HEK293 (cell line): ENCODE data around the gene WLS.

ENCODE experiments used
- CTCF ChIA-PET: fragments of 350-600 bp; formaldehyde crosslinking; extraction: SDS; loops from one replicate; lab custom pipeline; 2021; ENCODE audit warnings: antibody characterized with exemption; lab: Yijun Ruan, JAX
- POLR2A ChIA-PET: fragments of 300-600 bp; formaldehyde crosslinking; extraction: SDS; loops from one replicate; lab custom pipeline; 2020; ENCODE audit warnings: antibody characterized with exemption, inconsistent platforms; lab: Yijun Ruan, JAX
- H3K27ac ChIP-seq: fragments of 200-500 bp; sonication (Bioruptor generic); 2 replicates; pipeline ENCODE4 v1.5.1; 2014; ENCODE audit warnings: low read depth, low read length, control low read depth, inconsistent platforms; ENCODE audit errors: extremely low read depth
- H3K36me3 ChIP-seq, 2 experiments: fragments of 200-500 bp in 1 of 2; sonication (Bioruptor generic) in 1 of 2; 1 replicate in 1 of 2; 2 replicates in 1 of 2; pipeline ENCODE4 v1.5.1; 2014 to 2017; ENCODE audit warnings: inconsistent platforms in 2 of 2, low read length in 2 of 2; ENCODE audit not compliant: control insufficient read depth in 2 of 2, insufficient read depth in 1 of 2
- H3K4me1 ChIP-seq: fragments of 200-500 bp; sonication (Bioruptor generic); 2 replicates; pipeline ENCODE4 v1.5.1; 2014; ENCODE audit warnings: mild to moderate bottlenecking, low read length, inconsistent platforms; ENCODE audit not compliant: control insufficient read depth, insufficient read depth
- H3K4me3 ChIP-seq: 2 replicates; pipeline ENCODE4 v1.5.1; 2011; ENCODE audit warnings: low read depth, mild to moderate bottlenecking, control low read depth, low read length, moderate library complexity
- H3K9me3 ChIP-seq: fragments of 200-500 bp; sonication (Bioruptor generic); 2 replicates; pipeline ENCODE4 v1.5.1; 2014; ENCODE audit warnings: low read depth, low read length, inconsistent platforms; ENCODE audit not compliant: control insufficient read depth, insufficient read depth
- BCL11B ChIP-seq: fragments of 450-650 bp; formaldehyde crosslinking; IDR thresholded peaks from 2 replicates; pipeline ENCODE4 v1.5.1; 2016; ENCODE audit warnings: low read depth, missing biosample characterization, missing genetic modification characterization
- HOXD13 ChIP-seq: sonication (generic); formaldehyde crosslinking; IDR thresholded peaks from 2 replicates; pipeline ENCODE4 v1.8.0; 2022; ENCODE audit warnings: missing genetic modification reagents, borderline replicate concordance
- OVOL3 ChIP-seq: fragments of 450-650 bp; formaldehyde crosslinking; IDR thresholded peaks from 2 replicates; pipeline ENCODE4 v1.5.1; 2016; ENCODE audit warnings: missing biosample characterization, missing genetic modification characterization
- PATZ1 ChIP-seq: fragments of 450-650 bp; formaldehyde crosslinking; IDR thresholded peaks from 2 replicates; pipeline ENCODE4 v1.5.1; 2016; ENCODE audit warnings: missing biosample characterization, missing genetic modification characterization
- ZNF175 ChIP-seq: fragments of 450-650 bp; formaldehyde crosslinking; IDR thresholded peaks from 2 replicates; pipeline ENCODE4 v1.5.1; 2016; ENCODE audit warnings: missing biosample characterization, missing genetic modification characterization
- ZNF302 ChIP-seq: fragments of 450-650 bp; formaldehyde crosslinking; IDR thresholded peaks from 2 replicates; pipeline ENCODE4 v1.5.1; 2016; ENCODE audit warnings: missing biosample characterization, missing genetic modification characterization, low read depth
- ZNF324 ChIP-seq: fragments of 450-650 bp; formaldehyde crosslinking; IDR thresholded peaks from 2 replicates; pipeline ENCODE4 v1.5.1; 2016; ENCODE audit warnings: missing biosample characterization, missing genetic modification characterization
- ZNF362 ChIP-seq: fragments of 450-650 bp; formaldehyde crosslinking; IDR thresholded peaks from 2 replicates; pipeline ENCODE4 v1.5.1; 2016; ENCODE audit warnings: missing biosample characterization, missing genetic modification characterization
- ZNF366 ChIP-seq: fragments of 450-650 bp; formaldehyde crosslinking; conservative IDR thresholded peaks from 2 replicates; pipeline ENCODE4 v1.5.1; 2016; ENCODE audit warnings: missing biosample characterization, missing genetic modification characterization
- ZNF394 ChIP-seq: fragments of 450-650 bp; formaldehyde crosslinking; IDR thresholded peaks from 2 replicates; pipeline ENCODE4 v1.5.1; 2016; ENCODE audit warnings: missing biosample characterization, missing genetic modification characterization, mild to moderate bottlenecking, moderate library complexity, borderline replicate concordance
- ZNF404 ChIP-seq: fragments of 450-650 bp; formaldehyde crosslinking; IDR thresholded peaks from 2 replicates; pipeline ENCODE4 v1.5.1; 2017; ENCODE audit warnings: missing biosample characterization, missing genetic modification characterization
- ZNF48 ChIP-seq: fragments of 450-650 bp; formaldehyde crosslinking; IDR thresholded peaks from 2 replicates; pipeline ENCODE4 v1.5.1; 2016; ENCODE audit warnings: missing biosample characterization, missing genetic modification characterization
- ZNF529 ChIP-seq: fragments of 450-650 bp; formaldehyde crosslinking; IDR thresholded peaks from 2 replicates; pipeline ENCODE4 v1.5.1; 2017; ENCODE audit warnings: missing genetic modification characterization, missing biosample characterization; ENCODE audit not compliant: insufficient replicate concordance
- ZNF530 ChIP-seq: fragments of 450-650 bp; formaldehyde crosslinking; IDR thresholded peaks from 2 replicates; pipeline ENCODE4 v1.5.1; 2016; ENCODE audit warnings: low read depth, missing biosample characterization, missing genetic modification characterization
- ZNF558 ChIP-seq: fragments of 450-650 bp; formaldehyde crosslinking; IDR thresholded peaks from 2 replicates; pipeline ENCODE4 v1.5.1; 2016; ENCODE audit warnings: missing biosample characterization, missing genetic modification characterization
- ZNF610 ChIP-seq: fragments of 450-650 bp; formaldehyde crosslinking; IDR thresholded peaks from 2 replicates; pipeline ENCODE4 v1.5.1; 2016; ENCODE audit warnings: missing biosample characterization, missing genetic modification characterization, borderline replicate concordance
- ZNF623 ChIP-seq: fragments of 450-650 bp; formaldehyde crosslinking; IDR thresholded peaks from 2 replicates; pipeline ENCODE4 v1.5.1; 2016; ENCODE audit warnings: missing biosample characterization, missing genetic modification characterization
- ZNF664 ChIP-seq: fragments of 450-650 bp; formaldehyde crosslinking; IDR thresholded peaks from 2 replicates; pipeline ENCODE4 v1.5.1; 2016; ENCODE audit warnings: missing biosample characterization, missing genetic modification characterization
- ZSCAN23 ChIP-seq: fragments of 450-650 bp; formaldehyde crosslinking; IDR thresholded peaks from 2 replicates; pipeline ENCODE4 v1.5.1; 2016; ENCODE audit warnings: missing biosample characterization, missing genetic modification characterization
- ZSCAN30 ChIP-seq: fragments of 450-650 bp; IDR thresholded peaks from 2 replicates; pipeline ENCODE4 v1.5.1; 2018; ENCODE audit warnings: missing biosample characterization, mild to moderate bottlenecking, missing genetic modification characterization, moderate library complexity
- TF ChIP-seq, protein P1 (sequence below): fragments of 450-650 bp; formaldehyde crosslinking; IDR thresholded peaks from 2 replicates; pipeline ENCODE4 v1.5.1; 2016; ENCODE audit warnings: missing biosample characterization, missing genetic modification characterization
- TF ChIP-seq, protein P2 (sequence below): fragments of 450-650 bp; formaldehyde crosslinking; IDR thresholded peaks from 2 replicates; pipeline ENCODE4 v1.5.1; 2017; ENCODE audit warnings: missing biosample characterization, missing genetic modification characterization

Gene WLS

GRCh38 chr1:68210829-68211228 lies 21.5 kb downstream of the WLS start:
- peaks cover 37% of the 10 kb centered on the region for H3K4me1 ChIP-seq
- POLR2A ChIA-PET: no interaction called here
- TF ChIP-seq PATZ1 (tag by site-specific recombination) (no peak), ZNF404 (tag by site-specific recombination) (no peak), ZNF664 (tag by site-specific recombination) (no peak), ZNF324 (tag by site-specific recombination) (no peak), HOXD13 (CRISPR knock-in tag) (no peak), ZNF175 (no peak), OVOL3 (tag by site-specific recombination) (peak; percentile 75)
- TF ChIP-seq, protein P1, sequence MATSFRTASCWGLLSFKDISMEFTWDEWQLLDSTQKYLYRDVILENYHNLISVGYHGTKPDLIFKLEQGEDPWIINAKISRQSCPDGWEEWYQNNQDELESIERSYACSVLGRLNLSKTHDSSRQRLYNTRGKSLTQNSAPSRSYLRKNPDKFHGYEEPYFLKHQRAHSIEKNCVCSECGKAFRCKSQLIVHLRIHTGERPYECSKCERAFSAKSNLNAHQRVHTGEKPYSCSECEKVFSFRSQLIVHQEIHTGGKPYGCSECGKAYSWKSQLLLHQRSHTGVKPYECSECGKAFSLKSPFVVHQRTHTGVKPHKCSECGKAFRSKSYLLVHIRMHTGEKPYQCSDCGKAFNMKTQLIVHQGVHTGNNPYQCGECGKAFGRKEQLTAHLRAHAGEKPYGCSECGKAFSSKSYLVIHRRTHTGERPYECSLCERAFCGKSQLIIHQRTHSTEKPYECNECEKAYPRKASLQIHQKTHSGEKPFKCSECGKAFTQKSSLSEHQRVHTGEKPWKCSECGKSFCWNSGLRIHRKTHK (tag by site-specific recombination): no peak

DNA sequence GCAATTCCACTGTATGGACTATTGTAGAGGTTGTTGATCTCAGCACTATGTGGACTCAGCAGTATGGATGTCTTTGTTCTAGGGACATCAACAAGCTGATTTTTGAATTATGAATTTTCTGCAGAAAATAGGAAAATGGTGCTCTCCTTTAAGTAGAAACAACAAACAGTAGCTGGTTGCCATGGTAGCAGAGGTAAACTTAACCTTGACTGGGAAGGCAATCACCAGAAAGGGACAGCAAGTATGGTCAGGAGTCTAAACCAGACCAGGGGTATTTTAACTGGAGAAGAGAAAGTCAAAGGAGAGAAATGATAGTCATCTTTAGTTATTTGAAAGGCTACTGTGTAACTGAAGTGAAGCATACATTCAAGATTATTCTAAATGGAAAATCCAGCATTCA lies 22.3 kb downstream of the WLS start:
- H3K9me3 ChIP-seq: no peaks in the 10 kb centered on the region
- H3K27ac ChIP-seq: no peak overlapping the region
- H3K36me3 ChIP-seq: no peaks in the 10 kb centered on the region
- H3K4me3 ChIP-seq: no peak overlapping the region
- CTCF ChIA-PET: interaction anchor here (1.6 kb wide), 1 partner anchor 89 kb away, joined by 5 read pairs; no protein-coding TSS in a partner anchor
- TF ChIP-seq ZNF302 (tag by site-specific recombination) (no peak), ZNF394 (tag by site-specific recombination) (no peak), ZNF558 (tag by site-specific recombination) (no peak), PATZ1 (tag by site-specific recombination) (no peak), ZSCAN23 (tag by site-specific recombination) (no peak), ZNF623 (no peak), ZNF366 (no peak)
- H3K4me1 ChIP-seq: peaks cover 37% of the 10 kb centered on the region
- POLR2A ChIA-PET: no interaction called here

More at GRCh38 chr1:68210829-68211228, 21.5 kb downstream of the WLS start:
- CTCF ChIA-PET: interaction anchor here (1.6 kb wide), 1 partner anchor 90 kb away, joined by 5 read pairs; no protein-coding TSS in a partner anchor
- no peak overlapping the region for H3K4me3 ChIP-seq
- H3K36me3 ChIP-seq: no peaks in the 10 kb centered on the region
- H3K9me3 ChIP-seq: no peaks in the 10 kb centered on the region
- H3K27ac ChIP-seq: no peak overlapping the region

DNA sequence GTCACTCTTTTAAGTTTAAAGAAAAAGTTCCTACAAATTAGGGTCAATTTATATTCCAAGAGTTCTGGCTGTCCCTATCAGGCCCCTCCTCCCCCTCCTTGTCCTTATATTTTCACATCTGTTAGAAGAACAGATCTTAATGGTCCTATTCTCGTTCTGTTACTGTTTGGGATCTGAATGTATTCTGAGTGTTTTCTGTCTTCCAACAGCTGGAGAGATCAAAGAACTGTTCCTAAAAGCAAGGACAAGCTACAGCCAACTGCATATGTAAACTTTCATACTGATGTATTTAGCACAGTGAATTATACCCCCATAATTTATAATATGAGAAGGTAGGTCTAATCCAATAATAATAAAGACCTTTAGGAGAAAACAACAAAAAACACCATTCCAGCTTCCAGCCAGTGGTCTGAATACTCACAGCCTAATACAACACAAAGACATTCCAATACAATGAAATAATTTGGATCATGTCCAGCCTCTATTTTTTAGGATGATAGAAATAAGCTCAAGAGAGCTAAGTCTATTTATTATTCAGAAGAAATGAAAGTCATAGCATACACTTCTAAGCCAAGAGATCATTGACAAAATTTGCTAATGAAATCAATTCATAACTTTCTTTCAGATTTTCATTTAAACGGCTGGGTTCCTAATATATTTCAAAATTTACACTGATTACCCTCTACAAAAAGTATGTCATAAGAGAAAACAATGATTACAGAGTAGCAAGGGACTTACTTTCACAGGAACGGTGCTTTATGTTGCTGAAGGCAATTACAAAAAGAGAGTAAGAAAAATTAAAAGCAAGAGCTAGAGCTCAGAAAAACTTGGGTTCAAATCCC lies 25.3 kb downstream of the WLS start:
- Histone ChIP-seq H3K4me1 (peaks cover 35% of the 10 kb centered on the region), H3K4me3 (no peak overlapping the region), H3K9me3 (no peaks in the 10 kb centered on the region), H3K27ac (no peak overlapping the region), H3K36me3 (no peaks in the 10 kb centered on the region)
- POLR2A ChIA-PET: interaction anchor here (0.5 to 1.3 kb wide), 4 partner anchors 10 to 159 kb away, joined by 3 to 12 read pairs (median 4); partner anchors contain the start of gene WLS
- CTCF ChIA-PET: interaction anchor here (0.7 to 1.5 kb wide), 5 partner anchors 9 to 136 kb away, joined by 3 to 5 read pairs (median 3); no protein-coding TSS in a partner anchor
- TF ChIP-seq ZNF530 (tag by site-specific recombination): no peak
- TF ChIP-seq BCL11B (tag by site-specific recombination): no peak
- no peak for TF ChIP-seq ZNF529 (tag by site-specific recombination)
- TF ChIP-seq OVOL3 (tag by site-specific recombination): no peak
- no peak for TF ChIP-seq ZSCAN30 (tag by site-specific recombination)
- TF ChIP-seq ZNF610 (tag by site-specific recombination): no peak
- 0 out of 2 replicates have a peak, but pooled peaks have one; percentile 29 for TF ChIP-seq ZNF362
- no peak for TF ChIP-seq ZNF48 (tag by site-specific recombination)
- TF ChIP-seq, protein P2, sequence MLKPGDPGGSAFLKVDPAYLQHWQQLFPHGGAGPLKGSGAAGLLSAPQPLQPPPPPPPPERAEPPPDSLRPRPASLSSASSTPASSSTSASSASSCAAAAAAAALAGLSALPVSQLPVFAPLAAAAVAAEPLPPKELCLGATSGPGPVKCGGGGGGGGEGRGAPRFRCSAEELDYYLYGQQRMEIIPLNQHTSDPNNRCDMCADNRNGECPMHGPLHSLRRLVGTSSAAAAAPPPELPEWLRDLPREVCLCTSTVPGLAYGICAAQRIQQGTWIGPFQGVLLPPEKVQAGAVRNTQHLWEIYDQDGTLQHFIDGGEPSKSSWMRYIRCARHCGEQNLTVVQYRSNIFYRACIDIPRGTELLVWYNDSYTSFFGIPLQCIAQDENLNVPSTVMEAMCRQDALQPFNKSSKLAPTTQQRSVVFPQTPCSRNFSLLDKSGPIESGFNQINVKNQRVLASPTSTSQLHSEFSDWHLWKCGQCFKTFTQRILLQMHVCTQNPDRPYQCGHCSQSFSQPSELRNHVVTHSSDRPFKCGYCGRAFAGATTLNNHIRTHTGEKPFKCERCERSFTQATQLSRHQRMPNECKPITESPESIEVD (tag by site-specific recombination): peak; percentile 60
